GM12873 (cell line): ENCODE data around the gene DNAH10.
A peak's percentile ranks its signal among the peaks of the same experiment; 100 is the strongest.

Experiments used
- TF ChIP-seq, protein P1 (sequence below): IDR thresholded peaks from 2 replicates; pipeline ENCODE4 v1.5.1; 2012; ENCODE audit warnings: low read depth, mild to moderate bottlenecking, moderate library complexity, low read length, control low read depth; ENCODE audit not compliant: insufficient read depth; ENCODE audit errors: missing control alignments

DNAH10 gene

DNA sequence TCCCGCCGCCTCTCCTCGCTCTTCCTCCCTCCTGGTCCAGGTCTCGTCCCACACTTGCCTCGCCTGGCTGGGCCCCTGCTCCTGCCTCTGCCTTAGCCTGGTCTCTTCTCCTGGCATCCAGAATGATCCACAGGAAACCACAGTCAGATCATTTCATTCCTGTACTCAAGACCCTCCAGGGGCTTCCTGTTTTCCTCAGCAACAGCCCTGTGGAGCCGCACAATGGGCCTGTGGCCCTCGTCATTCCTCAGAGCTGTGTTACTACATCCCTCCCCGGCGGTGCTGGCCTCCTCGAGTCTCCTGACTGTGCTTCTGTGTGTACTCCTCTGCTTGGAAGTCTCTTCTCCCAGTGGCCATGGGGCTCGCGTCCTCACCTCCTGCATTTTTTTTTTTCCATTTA is 29.9 kb upstream of the DNAH10 start:
- TF ChIP-seq, protein P1, sequence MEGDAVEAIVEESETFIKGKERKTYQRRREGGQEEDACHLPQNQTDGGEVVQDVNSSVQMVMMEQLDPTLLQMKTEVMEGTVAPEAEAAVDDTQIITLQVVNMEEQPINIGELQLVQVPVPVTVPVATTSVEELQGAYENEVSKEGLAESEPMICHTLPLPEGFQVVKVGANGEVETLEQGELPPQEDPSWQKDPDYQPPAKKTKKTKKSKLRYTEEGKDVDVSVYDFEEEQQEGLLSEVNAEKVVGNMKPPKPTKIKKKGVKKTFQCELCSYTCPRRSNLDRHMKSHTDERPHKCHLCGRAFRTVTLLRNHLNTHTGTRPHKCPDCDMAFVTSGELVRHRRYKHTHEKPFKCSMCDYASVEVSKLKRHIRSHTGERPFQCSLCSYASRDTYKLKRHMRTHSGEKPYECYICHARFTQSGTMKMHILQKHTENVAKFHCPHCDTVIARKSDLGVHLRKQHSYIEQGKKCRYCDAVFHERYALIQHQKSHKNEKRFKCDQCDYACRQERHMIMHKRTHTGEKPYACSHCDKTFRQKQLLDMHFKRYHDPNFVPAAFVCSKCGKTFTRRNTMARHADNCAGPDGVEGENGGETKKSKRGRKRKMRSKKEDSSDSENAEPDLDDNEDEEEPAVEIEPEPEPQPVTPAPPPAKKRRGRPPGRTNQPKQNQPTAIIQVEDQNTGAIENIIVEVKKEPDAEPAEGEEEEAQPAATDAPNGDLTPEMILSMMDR = no peak

DNA sequence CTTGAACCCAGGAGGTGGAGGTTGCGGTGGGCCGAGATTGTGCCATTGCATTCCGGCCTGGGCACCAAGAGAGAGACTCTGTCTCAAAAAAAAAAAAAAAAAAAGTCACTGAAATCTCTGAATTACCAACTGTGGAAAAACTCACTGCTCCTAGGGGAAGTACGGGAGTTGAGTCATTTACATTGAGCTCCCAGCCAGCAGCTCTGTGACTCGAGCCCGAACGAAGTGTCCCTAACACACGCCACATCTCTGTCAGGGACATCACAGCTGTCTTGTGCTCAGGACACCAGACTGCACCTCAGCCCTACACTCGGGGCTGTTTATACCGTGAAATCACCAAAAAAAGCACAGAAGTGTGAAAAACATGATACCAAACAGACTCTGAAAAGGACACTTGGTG is 28.9 kb upstream of the DNAH10 start:
- TF ChIP-seq, protein P1 = no peak

DNA sequence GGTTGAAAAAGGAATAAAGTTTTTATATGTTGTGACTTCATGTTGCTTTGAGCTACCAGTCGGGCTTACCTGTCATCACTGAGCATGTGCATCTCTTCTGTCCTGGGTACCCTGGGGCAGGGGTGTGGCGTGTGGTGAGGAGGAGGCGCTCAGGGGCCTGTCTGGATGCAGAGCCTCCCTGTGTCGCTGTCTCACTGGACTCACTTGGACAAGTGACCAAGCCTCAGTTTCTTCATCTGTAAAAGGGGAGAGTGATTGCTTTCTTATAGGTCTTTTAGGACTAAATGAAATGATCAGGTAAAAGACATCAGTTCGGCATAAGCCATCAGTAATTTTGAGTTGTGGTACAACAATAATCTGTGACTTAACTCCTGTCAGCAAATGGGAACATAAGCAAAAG is 27.8 kb upstream of the DNAH10 start:
- TF ChIP-seq, protein P1 = no peak

DNA sequence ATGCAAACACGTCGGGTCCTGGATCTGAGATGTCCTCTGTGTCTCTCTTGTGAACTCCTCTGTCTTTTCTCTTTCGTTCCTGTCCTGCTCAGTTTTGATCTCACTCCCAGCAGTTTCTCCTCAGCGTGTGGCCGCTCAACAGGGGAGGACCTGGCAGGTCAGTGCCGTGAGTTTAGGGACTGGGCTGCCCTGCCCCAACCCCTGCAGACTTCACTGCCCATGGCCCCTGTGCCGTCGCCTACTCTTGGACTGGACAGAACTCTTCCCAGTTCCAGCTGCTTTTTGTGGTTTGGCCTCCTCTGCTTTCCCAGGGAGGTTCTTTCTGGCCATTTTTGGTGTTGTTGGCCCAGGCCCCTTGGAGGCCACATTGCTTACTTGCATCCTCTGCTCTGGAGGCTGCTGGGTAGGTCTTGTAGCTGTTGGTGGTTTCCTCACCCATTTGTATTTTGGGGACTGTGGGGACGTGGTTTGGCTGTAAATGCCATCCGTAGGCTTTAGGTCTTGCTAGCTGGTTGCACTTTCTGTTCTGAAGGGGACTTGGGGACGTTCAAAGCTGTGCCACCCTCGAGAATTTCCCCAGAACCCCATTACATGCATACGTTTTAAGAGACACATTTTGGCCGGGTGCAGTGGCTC is 20.0 kb upstream of the DNAH10 start:
- TF ChIP-seq, protein P1 = no peak

DNA sequence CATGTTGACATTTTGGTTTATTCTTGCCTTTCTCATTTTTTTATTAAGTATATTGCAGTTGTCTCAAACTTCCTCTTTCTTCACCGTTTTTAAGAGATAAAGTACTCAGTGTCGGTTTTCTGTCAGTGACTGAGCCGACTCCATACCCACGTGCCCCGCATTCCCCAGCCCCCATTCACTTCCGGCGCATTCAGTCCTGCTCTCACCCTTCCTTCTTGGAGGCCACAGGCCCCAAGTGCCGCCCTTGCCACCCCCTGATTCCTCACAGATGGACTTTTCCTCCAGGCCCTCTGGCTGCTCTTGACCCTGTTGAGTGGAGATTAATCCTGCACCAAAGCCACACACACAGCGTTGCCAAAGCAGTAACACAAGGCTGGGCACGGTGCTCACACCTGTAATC is 19.1 kb upstream of the DNAH10 start:
- TF ChIP-seq, protein P1 = no peak

DNA sequence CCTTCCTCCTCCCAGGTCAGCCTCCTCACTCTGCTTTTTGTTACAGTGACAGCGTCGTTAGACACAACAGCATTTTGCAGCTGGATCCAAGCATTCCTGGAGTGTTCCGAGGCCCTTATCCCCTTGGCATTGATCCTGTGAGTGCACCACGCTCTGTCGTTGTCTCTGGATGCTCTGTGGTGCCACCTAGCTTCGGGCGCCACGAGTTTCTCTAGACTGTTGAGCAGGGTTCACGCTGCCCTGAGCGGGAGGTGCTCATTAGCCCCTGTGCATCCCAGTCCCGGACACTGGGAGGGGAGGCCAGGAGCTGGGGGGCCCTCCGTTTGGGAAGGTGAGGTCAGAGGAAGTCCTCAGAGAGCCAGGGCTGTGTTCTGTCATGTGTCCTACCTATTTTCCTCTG is 17.3 kb upstream of the DNAH10 start:
- TF ChIP-seq, protein P1 = peak; percentile 7

DNA sequence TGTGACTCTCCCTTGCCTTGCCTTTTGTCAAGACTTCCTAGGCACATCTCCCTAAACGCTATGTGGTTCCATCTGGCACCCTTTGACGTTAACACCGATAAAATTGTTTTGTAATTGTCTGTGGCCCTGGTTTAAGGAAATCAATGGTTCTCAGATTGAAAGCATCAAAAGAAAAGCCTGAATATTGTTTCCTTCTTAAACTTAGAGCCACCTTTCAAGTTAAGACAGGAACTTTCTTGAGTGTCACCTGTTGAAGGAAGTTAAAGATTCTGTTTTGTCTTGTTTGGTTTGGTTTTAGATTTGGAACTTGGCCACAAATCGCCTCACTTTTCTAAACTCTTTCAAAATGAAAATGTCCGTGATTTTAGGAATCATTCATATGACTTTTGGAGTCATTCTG is 14.8 kb upstream of the DNAH10 start:
- TF ChIP-seq, protein P1 = no peak
